SK-N-SH treated with all-trans-retinoic acid at 6 μM for 48 hours (cell line): ENCODE measurements around the gene PYM1.

Source experiments
- ATAC-seq: fragments of 200-7000 bp; cut with Tn5 transposase; 3 replicates; pipeline ENCODE4 v1.9.1; 2020; ENCODE audit warnings: mild to moderate bottlenecking, moderate library complexity
- BACH2 ChIP-seq: fragments of 250-450 bp; sonication (Bioruptor Pico); IDR thresholded peaks from 2 replicates; pipeline ENCODE4 v1.9.0; 2021; ENCODE audit warnings: mild to moderate bottlenecking, borderline replicate concordance
- CREB5 ChIP-seq: fragments of 250-450 bp; sonication (Bioruptor Pico); IDR thresholded peaks from 2 replicates; pipeline ENCODE4 v1.5.1; 2020; ENCODE audit warnings: low read depth, mild to moderate bottlenecking, moderate library complexity
- CSDC2 ChIP-seq: fragments of 250-450 bp; sonication (Bioruptor Pico); IDR thresholded peaks from 2 replicates; pipeline ENCODE4 v1.5.0; 2020; ENCODE audit warnings: mild to moderate bottlenecking, moderate library complexity
- CSRNP3 ChIP-seq: fragments of 250-450 bp; sonication (Bioruptor Pico); IDR thresholded peaks from 2 replicates; pipeline ENCODE4 v1.5.1; 2021; ENCODE audit warnings: mild to moderate bottlenecking, moderate library complexity
- ESRRG ChIP-seq: fragments of 250-450 bp; sonication (Bioruptor Pico); IDR thresholded peaks from 2 replicates; pipeline ENCODE4 v1.6.1; 2021; ENCODE audit warnings: mild to moderate bottlenecking
- ISL1 ChIP-seq: fragments of 250-450 bp; sonication (Bioruptor Pico); IDR thresholded peaks from 2 replicates; pipeline ENCODE4 v2.1.2; 2022; ENCODE audit warnings: mild to moderate bottlenecking, moderate library complexity
- OSR1 ChIP-seq: fragments of 250-450 bp; sonication (Bioruptor Pico); IDR thresholded peaks from 2 replicates; pipeline ENCODE4 v1.8.0; 2022; ENCODE audit warnings: moderate library complexity, mild to moderate bottlenecking, inconsistent platforms
- PATZ1 ChIP-seq: fragments of 250-450 bp; sonication (Bioruptor Pico); IDR thresholded peaks from 2 replicates; pipeline ENCODE4 v1.8.0; 2020; ENCODE audit warnings: mild to moderate bottlenecking, moderate library complexity, borderline replicate concordance
- POU6F1 ChIP-seq: fragments of 250-450 bp; sonication (Bioruptor Pico); IDR thresholded peaks from 2 replicates; pipeline ENCODE4 v1.8.0; 2021; ENCODE audit warnings: low read depth, mild to moderate bottlenecking, moderate library complexity, borderline replicate concordance
- RARB ChIP-seq: fragments of 250-450 bp; sonication (Bioruptor Pico); IDR thresholded peaks from 2 replicates; pipeline ENCODE4 v1.8.0; 2021; ENCODE audit warnings: mild to moderate bottlenecking, moderate library complexity
- SNAI2 ChIP-seq: fragments of 250-450 bp; sonication (Bioruptor Pico); IDR thresholded peaks from 2 replicates; pipeline ENCODE4 v1.5.0; 2020; ENCODE audit warnings: mild to moderate bottlenecking, moderate library complexity
- TOX ChIP-seq: fragments of 250-450 bp; sonication (Bioruptor Pico); IDR thresholded peaks from 2 replicates; pipeline ENCODE4 v1.8.0; 2021; ENCODE audit warnings: mild to moderate bottlenecking, moderate library complexity, borderline replicate concordance
- TSHZ2 ChIP-seq: fragments of 250-450 bp; sonication (Bioruptor Pico); IDR thresholded peaks from 2 replicates; pipeline ENCODE4 v1.5.0; 2020; ENCODE audit warnings: mild to moderate bottlenecking, moderate library complexity
- ZC3H10 ChIP-seq: fragments of 250-450 bp; sonication (Bioruptor Pico); IDR thresholded peaks from 2 replicates; pipeline ENCODE4 v1.5.1; 2021; ENCODE audit warnings: mild to moderate bottlenecking, moderate library complexity
- ZFP3 ChIP-seq: fragments of 250-450 bp; sonication (Bioruptor Pico); IDR thresholded peaks from 2 replicates; pipeline ENCODE4 v1.5.0; 2020; ENCODE audit warnings: mild to moderate bottlenecking, moderate library complexity
- ZFP30 ChIP-seq: fragments of 450-650 bp; formaldehyde crosslinking; IDR thresholded peaks from 2 replicates; pipeline ENCODE4 v1.5.0; 2022; ENCODE audit warnings: mild to moderate bottlenecking, moderate library complexity
- ZNF70 ChIP-seq: fragments of 450-650 bp; formaldehyde crosslinking; IDR thresholded peaks from 2 replicates; pipeline ENCODE4 v1.5.0; 2020; ENCODE audit warnings: mild to moderate bottlenecking, moderate library complexity
- ZNF8 ChIP-seq: fragments of 450-650 bp; formaldehyde crosslinking; IDR thresholded peaks from 2 replicates; pipeline ENCODE4 v1.5.0; 2020; ENCODE audit warnings: mild to moderate bottlenecking, moderate library complexity

Gene PYM1

GRCh38 chr12:55930771-55931316 is 3.1 kb upstream of the PYM1 start, which contains the start of gene DGKA:
Gene DGKA (plus strand): TSS chr12:55931162. CDS start chr12:55936504, 5,342 bp downstream.
- ATAC-seq = peak; percentile 49
- no peak for TF ChIP-seq ZC3H10 (CRISPR knock-in tag)

- no peak for ATAC-seq
These were observed 1.7 kb upstream of the PYM1 start for GRCh38 chr12:55929306-55929791.

More at GRCh38 chr12:55929306-55929791, 1.7 kb upstream of the PYM1 start:
- no peak for TF ChIP-seq CSDC2 (CRISPR knock-in tag)
- TF ChIP-seq ZC3H10 (CRISPR knock-in tag) = no peak
- TF ChIP-seq POU6F1 (CRISPR knock-in tag) = no peak
- TF ChIP-seq SNAI2 = no peak
- no peak for TF ChIP-seq CREB5 (CRISPR knock-in tag)
- no peak for TF ChIP-seq ZFP30 (CRISPR knock-in tag)
- TF ChIP-seq BACH2 (CRISPR knock-in tag) = no peak
- TF ChIP-seq ZNF8 (CRISPR knock-in tag) = no peak
- TF ChIP-seq ISL1 (CRISPR knock-in tag) = no peak
- TF ChIP-seq TSHZ2 (CRISPR knock-in tag) = no peak
- no peak for TF ChIP-seq OSR1 (CRISPR knock-in tag)
- no peak for TF ChIP-seq CSRNP3 (CRISPR knock-in tag)
- no peak for TF ChIP-seq ESRRG (CRISPR knock-in tag)
- no peak for TF ChIP-seq RARB (CRISPR knock-in tag)
- no peak for TF ChIP-seq ZNF70 (CRISPR knock-in tag)
- TF ChIP-seq ZFP3 (CRISPR knock-in tag) = no peak
- TF ChIP-seq TOX = no peak
- TF ChIP-seq PATZ1 (CRISPR knock-in tag) = no peak
